Measurements from ENCODE around the gene CHST11.

GRCh38 chr12:104809251-104809650 lies 352.5 kb downstream of the CHST11 start:
- TF ChIP-seq POLR2A (IDR thresholded peaks at IDR 0.05; ENCODE audit: low read depth, low read length) (no peak), SUZ12 (IDR thresholded peaks at IDR 0.05; ENCODE audit: unreplicated experiment) (no peak), ZBTB33 (IDR thresholded peaks at IDR 0.05) (no peak), CTCF (IDR thresholded peaks at IDR 0.05 in 2 of 3, conservative IDR thresholded peaks at IDR 0.05 in 1 of 3; ENCODE audit: control insufficient read depth in 2 of 3, extremely low read depth in 1 of 3, insufficient read depth in 1 of 3, low read depth in 3 of 3, low read length in 3 of 3) (no peak), CEBPB (IDR thresholded peaks at IDR 0.05; ENCODE audit: borderline replicate concordance in 1 of 2, low read depth in 2 of 2, low read length in 2 of 2) (no peak), CHD4 (IDR thresholded peaks at IDR 0.05) (no peak), MAX (IDR thresholded peaks at IDR 0.05; ENCODE audit: low read depth, low read length) (no peak), RAD21 (IDR thresholded peaks at IDR 0.05; ENCODE audit: insufficient read depth, low read depth, low read length) (no peak), CHD1 (IDR thresholded peaks at IDR 0.05; ENCODE audit: low read depth, low read length) (no peak), CREB1 (IDR thresholded peaks at IDR 0.05; ENCODE audit: low read depth) (no peak)
